HG03135 (cell line): ENCODE measurements around the gene JUND.
A peak's percentile ranks its signal among the peaks of the same experiment; 100 is the strongest.

Experiments used
- ATAC-seq: cut with Tn5 transposase; IDR thresholded peaks from one replicate; pipeline ENCODE4 v1.9.1; 2021; ENCODE audit warnings: mild to moderate bottlenecking, moderate library complexity; ENCODE audit not compliant: unreplicated experiment

JUND gene

GRCh38 chr19:18308948-18309325 is 27.5 kb upstream of the JUND start:
- ATAC-seq, result no peak

DNA sequence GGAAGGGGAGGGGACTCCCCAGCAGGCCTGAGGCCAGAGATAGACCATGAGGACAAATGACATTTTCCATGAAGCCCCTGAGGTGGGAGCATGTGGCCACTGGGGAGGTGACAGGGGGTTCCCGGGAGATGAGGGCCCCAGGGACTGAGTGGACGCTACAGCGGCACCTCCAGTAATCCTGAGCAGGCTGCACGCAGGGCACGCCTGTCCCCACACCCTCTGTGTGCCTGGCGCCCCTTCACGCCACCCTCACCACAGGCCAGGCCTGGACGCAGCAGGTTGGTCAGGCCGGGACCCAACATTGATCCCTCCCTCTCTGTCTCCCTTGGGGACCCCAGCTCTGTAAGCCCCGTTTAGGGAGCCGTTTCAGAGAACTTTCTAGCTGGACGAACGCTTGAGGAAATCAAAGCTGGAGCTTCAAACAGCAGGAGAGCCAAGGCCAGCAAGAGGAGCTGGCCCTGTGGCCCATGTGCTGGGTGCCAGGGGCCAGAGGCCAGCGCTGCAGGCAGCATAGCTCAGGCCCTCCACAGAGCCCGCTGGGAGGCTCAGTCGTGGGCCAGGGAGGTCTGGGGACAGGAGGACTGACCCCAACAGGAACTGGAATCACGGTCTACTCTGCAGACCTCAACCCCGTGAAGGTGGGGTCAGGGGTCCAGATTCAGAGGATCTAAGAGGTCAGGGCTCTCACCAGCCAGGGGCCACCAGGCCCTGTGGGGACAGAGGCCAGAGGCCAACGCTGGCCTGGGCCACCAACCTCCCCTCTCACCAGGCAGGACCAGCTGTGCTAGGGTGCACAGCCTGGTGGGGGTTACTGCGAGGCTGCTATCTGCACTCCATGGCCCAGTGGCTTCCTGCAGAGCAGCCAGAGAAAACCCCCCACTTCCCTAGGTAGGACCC is 26.9 kb upstream of the JUND start:
- ATAC-seq, result no peak

GRCh38 chr19:18307271-18307681 is 25.9 kb upstream of the JUND start:
- ATAC-seq, result no peak

DNA sequence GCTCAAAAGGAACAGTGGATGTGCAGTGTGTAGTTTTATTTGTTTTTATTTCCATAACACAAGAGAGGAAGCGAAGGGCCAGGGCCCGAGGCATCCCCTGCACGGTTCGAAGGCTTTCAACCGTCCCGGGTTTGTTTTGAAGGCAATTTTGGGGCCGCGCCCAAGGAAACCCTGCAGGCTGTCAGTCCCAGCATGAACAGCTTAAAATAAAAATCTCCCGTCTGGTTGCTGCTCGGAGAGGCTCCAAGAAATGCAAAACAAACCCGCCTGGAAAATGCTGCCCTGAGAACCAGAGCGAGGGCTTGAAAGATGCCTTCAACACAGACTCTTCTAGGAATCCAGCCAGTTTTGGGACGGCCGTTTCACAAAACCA is 25.5 kb upstream of the JUND start:
- ATAC-seq, result no peak

DNA sequence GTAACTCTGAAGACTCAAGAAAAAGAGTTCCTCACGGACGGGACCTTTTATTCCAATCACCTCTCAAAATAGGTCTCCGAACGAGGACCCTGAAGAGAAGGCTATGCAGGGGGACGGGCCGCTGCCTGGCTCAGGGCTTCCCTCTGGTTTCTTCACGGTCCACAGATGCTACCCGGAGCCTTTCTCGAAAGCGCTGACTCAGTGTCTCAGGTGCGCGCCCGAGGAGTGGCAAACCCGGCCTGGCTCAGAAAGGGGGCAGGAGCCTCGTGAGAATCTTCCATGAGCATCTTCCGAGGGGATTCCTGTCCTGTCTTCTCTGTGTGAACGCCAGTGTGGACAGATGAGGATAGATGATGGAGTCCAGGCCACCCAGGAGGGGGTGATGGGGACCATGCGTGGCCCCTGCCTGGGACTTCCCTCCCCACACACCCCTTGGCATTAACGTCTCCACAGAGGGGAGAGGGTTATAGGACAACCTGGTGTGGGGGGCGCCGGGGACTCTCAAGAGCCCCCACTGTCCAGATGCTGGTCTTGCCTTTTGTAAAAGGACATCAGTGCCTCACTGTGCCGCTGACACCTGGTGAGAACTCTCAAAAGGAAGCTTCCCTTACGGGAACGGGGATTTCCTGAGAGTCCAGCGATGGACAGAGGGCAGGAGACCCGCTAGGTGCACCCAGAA is 24.9 kb upstream of the JUND start:
- ATAC-seq, result no peak

DNA sequence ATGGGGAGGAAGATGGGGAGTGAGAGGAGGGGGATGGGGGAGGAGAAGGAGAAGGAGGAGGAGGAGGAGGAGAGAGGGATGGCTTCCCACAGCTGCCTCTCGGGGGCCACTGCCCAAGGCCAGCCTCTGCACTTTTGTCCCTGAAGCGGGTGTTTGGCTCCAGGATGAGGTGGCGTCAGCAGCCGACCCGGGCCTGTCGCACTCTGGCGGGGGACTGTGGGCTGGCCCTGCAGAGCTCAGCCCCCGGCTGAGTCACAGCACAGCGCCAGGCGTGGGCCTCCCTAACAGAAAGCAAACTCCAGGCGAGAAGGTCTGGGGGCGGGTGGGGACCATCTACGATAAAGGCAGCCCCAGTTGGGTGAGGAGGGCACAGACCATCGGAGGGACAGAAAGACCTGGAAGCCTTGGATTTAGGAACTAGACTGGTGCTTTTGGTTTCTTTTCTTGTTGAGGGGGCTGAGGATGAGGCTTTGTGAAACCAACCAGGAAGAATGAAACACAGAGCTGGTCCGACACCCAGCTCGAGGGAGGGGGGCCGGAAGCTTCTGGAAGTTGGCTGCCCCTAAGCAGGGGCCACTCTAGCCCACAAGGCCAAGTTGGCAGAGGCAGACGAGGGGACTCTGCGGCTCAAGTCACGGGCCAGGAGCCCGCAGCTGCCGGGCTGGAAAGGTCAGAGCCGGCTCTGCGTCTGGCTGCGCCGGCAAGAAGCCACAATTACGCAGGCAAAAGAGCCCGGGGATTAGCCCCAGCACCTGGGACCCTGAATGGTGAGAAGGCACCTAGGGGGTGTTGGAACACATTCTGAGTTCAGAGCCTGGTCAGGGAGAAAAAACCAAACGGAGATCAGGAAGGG is 23.3 kb upstream of the JUND start:
- ATAC-seq, result peak; percentile 42

- ATAC-seq, result no peak
Measured at GRCh38 chr19:18304208-18304457, 22.7 kb upstream of the JUND start.

DNA sequence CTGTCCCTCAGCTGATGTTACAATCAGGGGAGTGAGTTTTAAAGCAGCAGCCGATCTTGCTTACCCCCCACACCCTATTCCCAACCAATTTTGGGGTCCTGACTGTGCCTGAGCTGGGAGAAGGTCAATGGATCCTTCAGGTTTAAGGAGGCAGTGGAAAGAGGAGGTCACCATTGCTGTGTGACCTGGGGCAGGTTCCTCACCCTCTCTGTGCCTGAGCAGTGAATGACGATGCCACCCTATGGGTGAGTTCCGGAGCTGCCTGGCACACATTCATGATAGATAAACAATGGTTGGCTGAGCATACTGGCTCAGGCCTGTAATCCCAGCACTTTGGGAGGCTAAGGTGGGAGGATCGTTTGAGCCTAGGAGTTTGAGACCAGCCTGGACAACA is 20.3 kb upstream of the JUND start:
- ATAC-seq, result no peak

DNA sequence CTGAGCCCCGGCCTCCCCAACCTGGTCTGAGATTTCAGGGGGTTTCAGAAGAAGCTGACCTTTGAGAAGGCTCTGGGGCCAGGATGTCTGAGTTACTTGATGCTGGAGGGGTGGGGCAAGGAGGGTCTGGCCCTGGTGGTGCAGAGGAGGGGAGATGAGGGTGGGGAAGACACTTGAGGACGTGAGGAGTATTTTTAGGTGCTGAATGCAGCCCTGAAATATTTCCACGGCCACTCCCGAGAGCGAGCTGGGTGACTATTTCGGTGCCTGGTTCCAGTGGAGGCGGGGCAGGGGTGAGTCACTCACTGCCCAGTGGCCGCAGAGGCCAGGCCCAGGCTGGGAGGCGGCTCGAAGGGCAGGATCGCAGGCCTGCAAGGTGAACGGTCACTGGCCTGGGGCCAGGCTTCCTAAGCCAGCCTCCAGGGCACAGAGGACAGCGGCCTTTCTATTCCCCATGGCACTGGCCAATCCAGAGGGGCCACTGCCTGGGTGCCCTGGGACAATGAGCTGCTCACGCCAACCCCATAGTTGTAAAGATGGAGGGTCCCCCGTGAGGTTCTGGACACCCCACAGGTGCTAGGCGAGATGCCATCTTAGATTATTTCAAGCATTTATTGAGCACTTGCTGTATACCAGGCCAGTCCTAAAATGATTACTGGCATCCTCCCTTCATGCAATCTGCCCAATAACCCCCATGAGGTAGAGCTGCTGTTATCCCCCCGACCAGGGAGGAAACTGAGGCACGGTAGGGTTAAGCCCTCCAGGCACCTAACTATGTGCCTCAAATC is 19.7 kb upstream of the JUND start:
- ATAC-seq, result no peak

GRCh38 chr19:18299654-18300053 is 18.2 kb upstream of the JUND start:
- ATAC-seq, result no peak

DNA sequence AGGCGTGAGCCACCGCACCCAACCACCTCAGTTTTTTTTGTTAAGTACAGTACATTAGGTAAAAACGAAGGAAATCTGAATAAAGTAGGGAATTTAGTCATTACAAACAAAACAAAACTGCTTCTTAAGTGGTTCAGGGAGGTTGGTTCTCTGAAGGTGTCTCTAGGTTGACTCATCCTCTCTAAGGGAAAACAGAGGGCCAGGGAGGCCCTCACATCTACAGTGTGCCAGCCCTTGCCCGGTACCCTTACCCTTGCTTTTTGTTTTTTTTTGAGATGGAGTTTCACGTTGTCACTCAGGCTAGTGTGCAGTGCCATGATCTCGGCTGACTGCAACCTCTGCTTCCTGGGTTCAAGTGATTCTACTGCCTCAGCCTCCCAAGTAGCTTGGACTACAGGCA is 17.2 kb upstream of the JUND start:
- no peak for ATAC-seq

DNA sequence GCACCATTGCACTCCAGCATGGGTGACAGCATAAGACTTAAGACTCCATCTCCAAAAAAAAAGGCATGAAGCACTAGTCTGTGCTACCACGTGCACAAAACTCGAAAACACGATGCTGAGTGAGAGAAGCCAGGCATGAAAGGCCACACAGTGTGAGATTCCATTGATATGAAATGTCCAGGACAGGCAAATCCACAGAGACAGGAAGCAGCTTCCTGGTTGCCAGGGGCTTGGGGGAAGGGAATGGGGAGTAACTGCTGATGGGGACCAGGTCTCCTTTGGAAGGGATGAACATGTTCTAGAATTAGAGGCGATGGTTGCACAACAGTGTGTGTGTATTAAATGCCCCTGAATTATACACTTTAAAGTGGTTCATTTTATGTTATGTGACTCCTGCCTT is 15.9 kb upstream of the JUND start:
- ATAC-seq, result no peak

GRCh38 chr19:18295034-18295451 is 13.6 kb upstream of the JUND start:
- ATAC-seq, result no peak

- ATAC-seq, result no peak
Measured at GRCh38 chr19:18294467-18294864, 13.0 kb upstream of the JUND start.

DNA sequence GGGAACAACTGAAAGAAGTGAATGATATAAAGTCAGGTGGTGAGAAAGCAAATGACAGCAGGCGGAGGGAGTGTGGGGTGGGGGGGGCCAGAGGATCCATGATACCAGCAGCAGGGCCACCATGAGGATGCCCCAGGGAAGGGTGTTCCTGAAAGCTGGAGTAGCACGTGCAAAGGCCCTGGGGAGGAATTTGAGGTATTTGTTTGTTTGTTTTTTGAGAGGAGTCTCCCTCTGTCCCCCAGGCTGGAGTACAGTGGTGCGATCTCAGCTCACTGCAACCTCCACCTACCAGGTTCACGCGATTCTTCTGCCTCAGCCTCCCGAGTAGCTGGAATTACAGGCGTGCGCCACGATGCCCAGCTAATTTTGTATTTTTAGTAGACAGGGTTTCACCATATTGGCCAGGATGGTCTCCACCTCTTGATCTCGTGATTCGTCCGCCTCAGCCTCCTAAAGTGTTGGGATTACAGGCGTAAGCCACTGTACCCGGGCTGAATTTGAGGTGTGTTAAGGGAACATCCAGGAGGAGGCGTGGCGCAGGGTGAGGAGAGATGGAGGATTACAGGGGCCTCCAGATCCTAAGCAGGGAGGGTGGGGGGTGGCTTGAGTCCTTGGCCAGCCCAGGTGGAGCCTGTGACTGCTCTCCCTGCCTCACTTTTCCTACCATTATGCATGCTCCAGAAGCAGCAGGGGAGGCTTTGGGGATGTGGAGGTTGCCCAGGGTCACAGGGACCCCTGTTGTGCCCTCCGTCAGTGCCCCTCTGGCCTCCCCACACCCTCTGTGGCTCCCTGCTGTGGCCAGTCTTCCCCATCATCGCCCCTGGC is 12.4 kb upstream of the JUND start:
- no peak for ATAC-seq

GRCh38 chr19:18292810-18293641 is 11.6 kb upstream of the JUND start:
- ATAC-seq, result no peak

GRCh38 chr19:18292462-18292809 is 11.0 kb upstream of the JUND start:
- no peak for ATAC-seq

DNA sequence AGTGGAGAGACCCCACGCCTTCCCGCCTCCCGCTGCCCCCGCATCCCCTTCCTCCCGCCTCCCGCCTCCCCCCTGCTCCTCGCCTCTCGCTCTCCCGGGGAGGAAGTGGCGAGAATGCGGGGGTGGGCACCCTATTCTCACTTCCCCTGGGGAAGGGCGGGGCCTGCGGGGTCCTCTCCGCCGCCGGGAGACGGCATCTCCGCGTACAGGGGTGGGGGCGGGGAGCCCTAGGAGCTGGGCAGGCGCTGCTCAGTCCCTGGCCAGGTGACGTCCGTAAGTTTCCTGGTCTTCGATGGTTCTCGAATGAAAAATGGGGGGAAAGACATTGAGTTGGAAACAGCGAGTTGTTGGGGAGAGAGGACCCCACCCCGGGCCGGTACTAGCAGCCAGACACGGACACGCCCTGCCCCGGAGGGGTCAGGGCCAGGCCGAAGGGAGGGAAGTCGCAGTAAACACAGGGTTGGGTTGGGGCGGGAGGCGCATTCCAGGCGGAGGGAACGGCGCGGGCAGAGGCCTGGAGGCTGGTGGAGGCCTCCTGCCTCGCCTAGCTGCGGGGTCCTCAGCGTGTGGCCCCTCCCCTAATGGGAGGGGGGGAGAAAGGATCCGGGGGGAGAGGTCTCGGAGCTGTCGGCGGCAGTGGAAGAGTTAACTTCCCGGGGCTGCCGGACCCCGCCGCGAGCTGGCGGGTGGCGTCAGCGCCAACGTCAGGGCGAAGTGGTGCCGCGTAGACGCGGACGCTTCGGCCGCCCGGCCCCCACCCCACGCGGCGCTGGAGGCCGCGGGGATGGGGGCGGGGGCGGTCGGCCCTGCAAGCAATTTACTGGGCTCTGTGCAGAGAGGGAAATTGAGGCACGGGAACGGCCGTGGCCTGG is 10.4 kb upstream of the JUND start:
- peak; percentile 59 for ATAC-seq
